ENCODE measurements around the gene ALOX15.
"Not testable (repeated sequence)": the region's sequence is repeated elsewhere in the genome, so short reads cannot be mapped to it uniquely, and the experiment has no call there.

Gene ALOX15

DNA sequence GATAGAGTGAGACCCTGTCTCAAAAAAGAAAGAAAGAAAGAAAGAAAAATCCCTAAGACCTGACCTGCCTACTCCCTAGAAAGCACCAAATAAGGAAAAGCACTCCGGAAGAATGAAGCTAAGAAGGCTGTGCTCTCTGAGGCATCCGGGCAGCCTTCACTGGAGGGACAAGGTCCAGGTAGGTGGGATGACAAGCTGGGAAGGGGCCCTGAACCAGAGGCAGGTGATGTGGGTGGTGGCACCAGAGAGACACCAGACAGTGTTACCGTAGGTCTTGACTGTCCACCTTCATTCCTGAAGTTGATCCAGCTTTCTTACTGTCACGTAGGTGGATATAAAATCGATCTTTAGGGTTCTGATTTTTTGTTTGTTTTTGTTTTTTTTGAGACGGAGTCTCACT is 30.8 kb downstream of the ALOX15 start:
- no peak for DNase-seq

DNA sequence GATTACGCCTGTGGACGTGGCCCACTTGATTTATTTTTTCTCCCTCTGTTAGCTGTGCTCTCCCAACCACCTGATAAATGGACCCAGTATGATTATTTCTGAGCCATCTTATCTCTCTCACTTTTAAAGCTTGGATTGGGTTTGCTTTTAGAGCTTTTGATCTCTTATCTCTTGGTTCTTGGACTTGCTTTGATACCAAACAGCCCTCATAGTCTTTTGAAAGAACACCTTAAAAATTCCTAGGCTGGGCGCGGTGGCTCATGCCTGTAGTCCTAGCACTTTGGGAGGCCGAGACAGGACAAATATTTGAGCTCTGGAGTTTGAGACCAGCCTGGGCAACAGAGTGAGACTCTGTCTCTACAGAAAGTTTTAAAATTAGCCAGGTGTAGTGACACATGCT is 31.3 kb downstream of the ALOX15 start:
- DNase-seq: no peak

DNA sequence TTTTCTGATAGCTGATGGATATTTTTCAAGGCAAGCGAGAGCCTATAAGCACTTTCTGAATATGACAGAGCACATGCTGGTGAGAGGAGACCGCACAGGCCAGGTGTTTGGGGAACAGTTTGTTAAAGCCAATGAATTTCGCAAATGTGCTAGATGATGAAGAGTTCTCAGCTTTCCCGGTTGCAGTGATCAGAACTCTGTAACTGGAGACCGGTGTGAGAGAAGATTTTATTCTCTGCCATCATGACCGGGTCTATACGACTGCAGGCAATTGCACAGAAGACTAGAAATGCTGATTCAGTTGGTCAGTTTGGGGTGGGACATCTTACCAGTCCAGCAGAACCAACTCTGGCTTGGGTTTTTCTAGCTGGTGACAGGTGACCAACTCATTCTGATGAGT is 31.7 kb downstream of the ALOX15 start:
- DNase-seq: no peak

DNA sequence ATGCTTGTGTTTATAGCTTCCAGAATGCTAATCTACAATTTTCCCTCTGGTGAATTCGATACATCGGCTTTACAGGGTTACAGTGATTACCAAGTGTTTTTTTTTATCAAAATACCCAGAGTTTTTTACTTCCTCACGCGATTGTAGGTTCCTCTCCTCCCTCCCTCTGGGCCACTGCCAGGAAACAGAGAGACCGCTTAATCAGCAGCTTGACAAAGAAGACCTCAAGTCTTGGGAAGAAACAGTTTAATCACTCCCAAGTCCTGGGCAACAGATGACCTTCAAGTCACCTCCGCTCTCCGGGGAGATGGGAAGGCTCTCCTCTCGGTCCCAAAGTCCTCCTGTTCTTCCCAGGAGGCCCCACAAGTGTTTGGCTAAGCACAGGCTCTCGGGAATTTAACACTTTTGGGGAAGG is 33.7 kb downstream of the ALOX15 start:
- no peak for DNase-seq

- no peak for DNase-seq
Observed at GRCh38 chr17:4607261-4607741, 34.2 kb downstream of the ALOX15 start.

GRCh38 chr17:4605826-4606225 is 35.7 kb downstream of the ALOX15 start:
- DNase-seq: no peak

DNA sequence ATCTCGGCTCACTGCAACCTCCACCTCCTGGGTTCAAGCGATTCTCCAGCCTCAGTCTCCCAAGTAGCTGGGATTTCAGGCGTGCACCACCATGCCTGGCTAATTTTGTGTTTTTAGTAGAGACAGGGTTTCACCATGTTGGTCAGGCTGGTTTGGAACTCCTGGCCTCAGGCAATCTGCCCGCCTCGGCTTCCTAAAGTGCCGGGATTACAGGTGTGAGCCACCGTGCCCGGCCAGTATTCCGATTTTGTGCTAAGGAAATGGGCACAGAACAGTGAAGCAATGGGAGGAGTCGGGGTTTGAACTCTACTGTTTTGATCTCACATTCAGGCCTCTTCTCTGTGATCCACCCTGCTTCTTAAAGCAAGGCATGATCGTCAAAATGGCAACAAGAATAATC is 36.7 kb downstream of the ALOX15 start:
- not testable (repeated sequence) for DNase-seq

DNA sequence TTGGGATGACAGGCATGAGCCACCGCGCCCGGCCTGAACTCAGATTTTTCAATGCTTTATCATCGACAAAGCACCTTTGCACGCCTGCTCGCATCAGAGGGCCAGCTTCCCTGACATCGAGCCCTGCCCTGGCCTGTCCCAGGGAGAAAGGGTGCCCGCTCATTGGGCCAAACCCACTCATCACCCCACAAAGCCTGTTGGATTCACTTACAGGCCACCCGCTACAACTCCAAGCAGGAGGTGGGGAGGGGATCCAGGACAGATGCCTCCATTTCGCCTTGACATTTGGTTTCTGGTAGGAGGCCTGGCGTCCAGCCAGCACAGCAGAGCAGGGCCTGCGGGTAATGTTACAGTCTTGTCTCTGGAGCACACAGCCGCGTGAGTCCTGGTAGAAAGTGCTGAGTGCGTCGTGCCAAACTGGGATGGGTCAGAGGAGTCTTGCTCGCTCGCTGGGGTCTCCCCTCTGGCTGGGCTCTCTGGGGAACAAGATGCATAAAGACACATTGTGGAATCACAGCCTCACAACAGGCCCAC is 37.3 kb downstream of the ALOX15 start:
- no peak for DNase-seq

GRCh38 chr17:4602041-4602440 is 39.4 kb downstream of the ALOX15 start:
- DNase-seq: no peak

GRCh38 chr17:4601326-4601725 is 40.2 kb downstream of the ALOX15 start:
- no peak for DNase-seq

- no peak for DNase-seq
Observed at GRCh38 chr17:4600563-4600962, 40.9 kb downstream of the ALOX15 start.

DNA sequence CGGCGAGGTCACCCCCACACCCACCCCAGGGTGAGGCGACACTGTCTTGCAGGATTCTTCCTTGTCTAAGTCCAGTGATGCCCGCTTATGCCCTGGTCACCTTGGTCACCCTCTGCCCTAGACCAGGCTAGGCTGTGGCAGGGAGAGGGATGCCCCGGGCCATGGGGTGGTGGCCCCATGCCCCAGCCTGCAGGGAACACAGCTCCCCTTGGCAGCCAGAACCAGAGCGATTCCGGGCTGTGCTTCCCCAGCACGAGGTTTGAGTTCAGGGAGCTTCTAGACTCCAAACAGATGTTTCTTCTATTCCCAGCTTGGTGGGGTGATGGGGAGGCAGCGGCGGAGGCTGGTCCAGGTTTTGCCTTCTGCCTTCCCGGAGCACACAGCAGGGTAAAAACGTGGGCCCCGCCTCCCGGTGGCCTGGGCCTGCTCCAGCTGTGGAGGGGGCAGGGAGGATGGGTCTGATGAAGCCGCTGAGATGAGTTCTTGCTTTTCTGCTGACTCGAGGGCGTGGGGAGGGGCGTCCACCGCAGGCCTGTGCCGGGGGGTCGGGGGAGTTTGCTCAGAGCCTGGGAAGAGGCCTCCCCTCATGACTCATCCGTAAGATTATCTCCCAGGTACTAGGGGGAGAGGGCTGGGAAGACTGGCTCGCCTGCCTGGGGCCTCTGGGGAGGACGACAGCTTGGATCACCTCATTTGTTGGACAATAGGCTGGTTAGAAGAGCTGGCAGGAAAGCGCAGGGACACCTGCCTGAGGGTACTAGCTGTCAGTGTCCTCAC is 41.8 kb downstream of the ALOX15 start:
- no peak for DNase-seq

GRCh38 chr17:4598776-4599504 is 42.5 kb downstream of the ALOX15 start:
- DNase-seq: no peak

- no peak for DNase-seq
Observed at GRCh38 chr17:4597975-4598374, 43.5 kb downstream of the ALOX15 start.

DNA sequence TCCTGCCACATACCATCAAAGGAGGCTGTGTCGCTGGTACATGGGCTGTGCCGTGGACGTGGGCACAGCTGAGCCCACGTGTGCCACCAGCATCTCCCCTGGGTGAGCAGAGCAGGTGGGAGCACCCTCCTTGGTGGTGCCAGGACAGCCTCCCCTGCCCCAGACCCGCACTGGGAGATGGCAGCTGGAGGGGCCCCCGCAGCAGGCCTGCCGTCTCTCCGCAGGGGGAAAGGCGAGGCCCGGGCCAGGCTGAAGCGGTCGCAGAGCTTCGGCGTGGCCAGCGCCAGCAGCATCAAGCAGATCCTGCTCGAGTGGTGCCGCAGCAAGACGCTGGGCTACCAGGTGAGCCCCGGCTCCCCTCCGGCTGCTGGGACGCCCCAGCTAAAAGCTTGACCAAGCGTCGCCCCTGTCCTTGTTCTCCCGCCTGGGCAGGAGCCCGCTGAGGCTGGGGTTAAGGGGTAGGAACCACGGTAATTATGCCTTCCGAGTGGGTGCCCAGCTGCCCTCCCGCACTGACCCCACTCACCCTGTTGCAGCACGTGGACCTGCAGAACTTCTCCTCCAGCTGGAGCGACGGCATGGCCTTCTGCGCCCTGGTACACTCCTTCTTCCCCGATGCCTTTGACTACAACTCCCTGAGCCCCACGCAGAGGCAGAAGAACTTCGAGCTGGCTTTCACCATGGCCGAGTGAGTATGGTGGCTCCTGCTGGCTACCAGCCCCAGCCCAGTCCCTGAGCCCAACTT is 44.7 kb downstream of the ALOX15 start:
- no peak for DNase-seq

GRCh38 chr17:4595685-4596342 is 45.7 kb downstream of the ALOX15 start:
- DNase-seq: not testable (repeated sequence)

DNA sequence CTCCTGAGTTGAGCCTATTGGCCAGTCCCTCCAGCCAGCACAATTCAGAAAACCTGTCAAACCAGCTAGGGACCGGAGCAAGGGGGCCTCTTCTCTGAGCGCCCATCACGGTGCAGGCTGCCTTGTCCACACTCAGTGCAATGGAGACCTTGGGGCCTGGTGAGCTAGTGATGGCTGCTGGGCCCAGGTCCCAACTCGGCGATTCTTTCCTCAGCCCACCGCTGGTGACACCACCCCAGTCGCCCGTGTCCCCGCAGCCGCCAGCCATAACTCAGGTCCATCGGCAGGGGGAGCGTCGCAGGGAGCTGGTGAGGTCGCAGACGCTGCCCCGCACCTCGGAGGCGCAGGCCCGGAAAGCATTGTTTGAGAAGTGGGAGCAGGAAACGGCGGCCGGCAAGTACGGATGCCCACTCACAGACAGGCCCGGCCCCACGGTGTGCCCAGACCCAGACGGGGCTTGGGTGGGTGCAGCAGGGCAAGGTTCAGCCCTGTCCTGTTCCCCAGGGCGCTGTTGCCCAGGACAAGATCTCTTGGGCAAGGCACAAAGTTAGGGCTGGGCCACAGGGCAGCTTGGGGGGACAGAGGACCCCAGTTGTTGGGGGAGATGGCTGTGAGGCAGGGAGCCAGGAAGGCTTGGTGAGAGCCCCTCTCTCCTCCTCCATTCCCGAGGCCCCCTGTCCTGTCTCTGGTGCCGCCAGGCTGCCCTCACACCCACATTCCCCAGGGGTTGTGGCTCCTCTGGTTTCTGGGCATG is 46.4 kb downstream of the ALOX15 start:
- peak; percentile 17 for DNase-seq

DNA sequence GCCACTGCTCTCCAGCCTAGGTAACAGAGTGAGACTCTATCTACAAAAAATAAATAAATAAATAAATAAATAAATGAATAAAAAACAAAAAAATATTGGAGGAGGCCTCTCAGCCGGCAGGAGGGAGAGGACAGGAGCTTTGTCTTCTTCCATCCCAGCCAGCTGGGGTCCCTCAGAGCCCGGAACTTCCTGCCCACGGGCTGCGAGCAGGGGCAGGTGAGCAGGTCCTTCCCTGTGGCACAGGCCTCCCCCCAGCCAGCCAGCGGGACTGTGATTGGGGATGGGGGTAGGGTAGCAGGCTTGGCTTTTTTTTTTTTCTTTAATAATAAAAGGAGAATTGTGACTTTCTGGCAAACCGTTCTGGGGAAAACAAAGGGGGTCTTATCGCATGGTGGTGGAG is 47.1 kb downstream of the ALOX15 start:
- no peak for DNase-seq

DNA sequence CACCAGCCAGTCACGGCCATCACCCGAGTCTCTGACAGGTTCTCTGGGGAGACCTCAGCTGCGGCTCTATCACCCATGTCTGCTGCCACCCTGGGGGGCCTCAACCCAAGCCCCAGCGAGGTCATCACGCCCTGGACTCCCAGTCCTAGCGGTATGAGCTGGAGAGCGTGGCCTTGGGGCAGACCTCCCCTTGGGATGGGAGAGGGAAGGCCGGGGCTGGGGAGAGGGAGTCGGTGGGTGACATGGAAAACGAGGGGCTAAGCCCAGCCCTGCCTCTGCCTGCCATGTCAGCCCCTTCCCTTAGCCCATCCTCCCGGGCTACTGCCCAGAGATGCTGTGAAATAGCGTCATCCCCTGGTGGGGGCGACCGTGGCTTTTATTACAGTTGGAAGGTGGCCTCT is 48.5 kb downstream of the ALOX15 start:
- DNase-seq: no peak

DNA sequence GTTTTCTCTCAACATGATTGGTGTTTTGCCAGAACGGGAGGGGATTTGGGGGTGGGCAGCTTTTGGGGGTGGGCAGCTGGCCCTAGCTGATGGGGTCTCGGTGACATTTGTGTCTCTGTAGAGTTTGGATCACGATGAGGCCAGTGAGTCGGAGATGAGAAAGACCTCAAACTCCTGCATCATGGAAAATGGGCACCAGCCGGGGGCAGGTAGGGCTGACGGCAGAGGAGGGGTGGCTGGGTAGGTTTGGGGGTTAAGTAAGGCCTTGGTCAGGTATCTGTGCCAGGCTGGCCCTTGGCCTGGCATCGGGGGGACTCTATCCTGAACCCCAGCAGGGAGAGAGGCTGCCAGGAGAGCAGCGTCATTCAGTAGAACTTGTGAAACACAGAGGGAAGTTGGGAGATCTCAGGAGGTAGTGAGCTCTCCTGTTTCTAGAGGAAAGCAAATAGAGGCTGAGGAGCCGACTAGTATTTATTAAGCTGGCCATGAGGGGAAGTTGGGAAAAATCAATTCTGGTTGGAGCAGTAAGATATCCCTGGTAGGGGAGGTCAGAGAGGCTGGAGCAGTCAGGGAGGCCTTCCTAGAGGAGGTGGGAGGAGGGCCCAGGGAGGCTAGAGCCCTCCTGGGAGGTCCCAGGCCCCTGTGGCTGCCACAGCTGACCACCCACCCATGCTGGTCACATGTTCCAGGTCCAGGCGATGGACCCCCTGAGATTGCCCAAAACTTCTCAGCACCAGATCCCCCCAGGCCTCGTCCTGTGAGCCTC is 49.1 kb downstream of the ALOX15 start:
- no peak for DNase-seq

DNA sequence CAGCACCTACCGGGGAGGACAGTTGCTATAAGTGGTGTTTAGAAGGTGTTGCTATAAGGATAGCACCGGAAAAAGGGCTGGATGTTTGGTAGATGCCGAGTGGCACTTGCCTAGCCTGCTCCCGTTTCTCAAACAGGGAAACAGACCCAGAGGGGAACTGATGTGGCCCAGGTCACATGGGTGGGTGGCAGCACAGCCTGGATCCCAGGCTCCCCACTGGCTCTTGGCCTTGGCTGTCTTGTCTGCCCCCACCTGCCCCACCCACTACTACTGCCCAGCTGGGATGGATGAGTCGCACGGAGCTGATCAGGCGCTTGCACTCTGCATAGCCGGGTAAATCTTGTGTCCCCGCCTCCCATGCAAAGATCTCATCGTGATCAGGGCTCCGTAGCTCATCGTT is 49.9 kb downstream of the ALOX15 start:
- no peak for DNase-seq
